ENCODE data around the gene TAS2R41. TPM values are rescaled to one million over a fixed set of nuclear protein-coding genes. Genes with fewer than 3 reads are reported as not detected.

The TAS2R41 gene
- total and polyA plus RNA-seq, 2 of the 4 experiments (the other 2 are of a cell fraction) = not detected

DNA sequence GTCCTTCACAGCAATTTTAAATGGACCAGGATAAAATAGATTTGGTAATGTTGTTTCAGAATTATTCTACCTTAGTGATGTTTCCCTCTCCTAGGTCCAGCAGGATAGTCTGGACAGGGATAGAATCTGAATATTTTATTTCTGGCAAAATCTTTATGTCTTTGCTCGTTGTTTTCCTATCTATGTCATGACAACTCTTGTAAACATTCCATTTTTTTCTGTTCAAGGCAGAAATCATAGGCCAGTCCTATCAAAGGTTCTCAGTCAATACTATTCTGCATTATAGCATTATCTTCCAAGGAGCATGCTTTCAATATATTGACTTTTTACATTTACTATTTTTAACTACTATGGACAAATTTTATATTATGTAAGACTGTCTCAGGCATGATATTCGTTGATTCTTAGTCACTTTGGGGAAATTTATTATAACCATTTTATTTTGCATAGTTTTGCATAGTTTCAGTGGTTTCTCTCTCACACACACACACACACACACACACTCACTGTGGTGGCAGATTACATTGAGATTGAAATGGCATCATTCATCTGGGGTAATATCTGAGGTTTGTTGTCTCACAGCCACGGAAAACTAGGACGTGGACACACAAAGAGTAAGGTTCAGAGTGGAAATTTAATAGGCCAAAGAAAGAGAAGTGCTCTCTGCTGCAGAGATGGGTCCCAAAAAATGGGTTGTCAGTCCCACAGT, 17.2 kb upstream of the TAS2R41 start:
- BruUV-seq (replicated peaks) = no TSS peak
- dilution Hi-C loops (cut with HindIII; ENCODE audit: low sequenced_read_pairs, unreplicated experiment) = no loop called here

More for the DNA sequence above, 17.2 kb upstream of the TAS2R41 start:
- no peak for DNase-seq
- intact Hi-C loops (cut with micrococcal nuclease) (no loop called here), in situ Hi-C loops (cut with MboI; ENCODE audit: low sequenced_read_pairs) (no loop called here)
- no peak overlapping the region for H2BK5ac ChIP-seq (ENCODE audit: low read depth, low read length, poor library complexity, severe bottlenecking)
- H3K79me1 ChIP-seq (ENCODE audit: low read depth in 1 of 2, low read length in 2 of 2) = no peaks in the 10 kb centered on the region
- no peak overlapping the region for H3K4me2 ChIP-seq (ENCODE audit: low read depth, low read length)
- no peak overlapping the region for H3K9ac ChIP-seq (ENCODE audit: low read depth, low read length)
- no peak overlapping the region for H3K4me3 ChIP-seq (ENCODE audit: insufficient read depth, low read depth, low read length)
- no peak overlapping the region for H3K56ac ChIP-seq (ENCODE audit: extremely low read depth, insufficient read depth, low read length)
- H3K27me3 ChIP-seq (ENCODE audit: control insufficient read depth, insufficient read depth, low read length) = no peaks in the 10 kb centered on the region
- H2AK5ac ChIP-seq (ENCODE audit: low read depth, low read length) = no peak overlapping the region
- H3K27ac ChIP-seq (ENCODE audit: insufficient read depth, low read length) = no peak overlapping the region
- peaks cover 8% of the 10 kb centered on the region for H3K9me1 ChIP-seq (ENCODE audit: insufficient read depth, low read length)
- POLR2A ChIA-PET (ENCODE audit: unreplicated experiment) = no interaction called here
- H4K91ac ChIP-seq (ENCODE audit: insufficient read depth, low read depth, low read length) = no peak overlapping the region
- H3K23ac ChIP-seq (ENCODE audit: low read depth, low read length) = no peak overlapping the region
- no peak overlapping the region for H3K18ac ChIP-seq (ENCODE audit: low read depth, low read length)
- H2BK20ac ChIP-seq (ENCODE audit: low read depth, low read length) = no peak overlapping the region
- no peaks in the 10 kb centered on the region; the same call in 1 of the 2 replicates for H3K9me3 ChIP-seq (ENCODE audit: control insufficient read depth, insufficient read depth, low read length)
- 100% methylated on average over 2 of the region's 4 CpGs; no CpG with 5 or more reads in 1 of the 2 experiments for WGBS, 2 experiments (ENCODE audit: extremely low coverage in 2 of 2, insufficient read length in 1 of 2)
- H4K5ac ChIP-seq (ENCODE audit: low read depth, low read length) = no peak overlapping the region
- no peaks in the 10 kb centered on the region for H3K36me3 ChIP-seq (ENCODE audit: control insufficient read depth, insufficient read depth, low read length)
- H3K4me1 ChIP-seq (ENCODE audit: control insufficient read depth, insufficient read depth, low read length) = peaks cover 14% of the 10 kb centered on the region
- TF ChIP-seq MAZ (IDR thresholded peaks at IDR 0.05; ENCODE audit: borderline replicate concordance, low read depth, low read length) (no peak), MAFK (IDR thresholded peaks at IDR 0.05; ENCODE audit: low read depth, low read length) (no peak), RFX5 (IDR thresholded peaks at IDR 0.05; ENCODE audit: low read depth, low read length) (no peak), MXI1 (IDR thresholded peaks at IDR 0.05; ENCODE audit: borderline replicate concordance, low read depth, low read length) (no peak)
- TF ChIP-seq, protein P1, sequence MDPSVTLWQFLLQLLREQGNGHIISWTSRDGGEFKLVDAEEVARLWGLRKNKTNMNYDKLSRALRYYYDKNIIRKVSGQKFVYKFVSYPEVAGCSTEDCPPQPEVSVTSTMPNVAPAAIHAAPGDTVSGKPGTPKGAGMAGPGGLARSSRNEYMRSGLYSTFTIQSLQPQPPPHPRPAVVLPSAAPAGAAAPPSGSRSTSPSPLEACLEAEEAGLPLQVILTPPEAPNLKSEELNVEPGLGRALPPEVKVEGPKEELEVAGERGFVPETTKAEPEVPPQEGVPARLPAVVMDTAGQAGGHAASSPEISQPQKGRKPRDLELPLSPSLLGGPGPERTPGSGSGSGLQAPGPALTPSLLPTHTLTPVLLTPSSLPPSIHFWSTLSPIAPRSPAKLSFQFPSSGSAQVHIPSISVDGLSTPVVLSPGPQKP (IDR thresholded peaks at IDR 0.05; ENCODE audit: borderline replicate concordance, low read depth, low read length) = no peak
- no peak overlapping the region for H2BK15ac ChIP-seq (ENCODE audit: low read depth, low read length)
- no peak overlapping the region for H3K4ac ChIP-seq (ENCODE audit: low read depth, low read length)
- H2AK9ac ChIP-seq (replicated peaks; ENCODE audit: low read depth, low read length, poor library complexity) = no peak overlapping the region
- no peak overlapping the region for H3K14ac ChIP-seq (replicated peaks; ENCODE audit: low read depth, low read length)
- no peaks in the 10 kb centered on the region; the same call in 1 of the 2 replicates for H4K20me1 ChIP-seq (ENCODE audit: insufficient read depth, low read length)
- no peak overlapping the region for H2AFZ ChIP-seq (replicated peaks; ENCODE audit: low read length, poor library complexity)
- no peak for ATAC-seq (ENCODE audit: low read depth)
- no peak overlapping the region for H2BK120ac ChIP-seq (ENCODE audit: low read depth, low read length)
- H4K8ac ChIP-seq (ENCODE audit: low read depth in 2 of 2, low read length in 2 of 2) = no peak overlapping the region
- CTCF ChIA-PET = no interaction called here

Measured in IMR-90 (cell line).